ENCODE data around the gene SSBP1.

DNA sequence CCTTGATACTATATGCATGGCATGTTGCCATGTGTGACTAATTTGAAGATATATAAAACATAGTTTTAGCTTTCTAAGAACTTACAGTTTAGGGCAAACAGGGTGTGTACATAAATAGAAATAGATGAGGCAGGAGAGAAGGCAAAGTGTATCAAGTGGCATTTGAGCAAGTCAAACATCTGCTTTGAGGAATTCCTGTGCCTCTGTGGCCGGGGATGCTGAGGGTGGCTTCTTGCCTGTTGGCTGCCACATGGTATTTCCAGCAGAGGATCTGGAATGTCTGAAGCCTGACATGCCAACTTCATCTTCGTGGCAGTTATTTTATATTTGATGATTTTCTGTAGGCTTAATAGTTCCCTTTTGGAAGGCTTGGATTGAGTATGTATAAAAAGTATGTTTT, 6.0 kb downstream of the SSBP1 start:
- TF ChIP-seq, protein P1, sequence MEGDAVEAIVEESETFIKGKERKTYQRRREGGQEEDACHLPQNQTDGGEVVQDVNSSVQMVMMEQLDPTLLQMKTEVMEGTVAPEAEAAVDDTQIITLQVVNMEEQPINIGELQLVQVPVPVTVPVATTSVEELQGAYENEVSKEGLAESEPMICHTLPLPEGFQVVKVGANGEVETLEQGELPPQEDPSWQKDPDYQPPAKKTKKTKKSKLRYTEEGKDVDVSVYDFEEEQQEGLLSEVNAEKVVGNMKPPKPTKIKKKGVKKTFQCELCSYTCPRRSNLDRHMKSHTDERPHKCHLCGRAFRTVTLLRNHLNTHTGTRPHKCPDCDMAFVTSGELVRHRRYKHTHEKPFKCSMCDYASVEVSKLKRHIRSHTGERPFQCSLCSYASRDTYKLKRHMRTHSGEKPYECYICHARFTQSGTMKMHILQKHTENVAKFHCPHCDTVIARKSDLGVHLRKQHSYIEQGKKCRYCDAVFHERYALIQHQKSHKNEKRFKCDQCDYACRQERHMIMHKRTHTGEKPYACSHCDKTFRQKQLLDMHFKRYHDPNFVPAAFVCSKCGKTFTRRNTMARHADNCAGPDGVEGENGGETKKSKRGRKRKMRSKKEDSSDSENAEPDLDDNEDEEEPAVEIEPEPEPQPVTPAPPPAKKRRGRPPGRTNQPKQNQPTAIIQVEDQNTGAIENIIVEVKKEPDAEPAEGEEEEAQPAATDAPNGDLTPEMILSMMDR (IDR thresholded peaks at IDR 0.05) = no peak
- TF ChIP-seq POLR2A (IDR thresholded peaks at IDR 0.05) = no peak
